SKM-1 treated with dmso at 0.1 percent for 144 hours (cell line): Measurements from ENCODE around the gene CDK14.

ENCODE experiments used
- DNase-seq: peaks from one replicate; lab custom pipeline; 2025; ENCODE audit not compliant: unreplicated experiment; lab: John Stamatoyannopoulos, UW

Gene CDK14

GRCh38 chr7:91181949-91182348 is 585.8 kb downstream of the CDK14 start:
- DNase-seq: no peak

- DNase-seq: no peak
Measured at GRCh38 chr7:91182819-91183764, 587.0 kb downstream of the CDK14 start.

- no peak for DNase-seq
Measured at GRCh38 chr7:91185771-91186170, 589.6 kb downstream of the CDK14 start.

- no peak for DNase-seq
Measured at GRCh38 chr7:91187061-91187460, 590.9 kb downstream of the CDK14 start.

DNA sequence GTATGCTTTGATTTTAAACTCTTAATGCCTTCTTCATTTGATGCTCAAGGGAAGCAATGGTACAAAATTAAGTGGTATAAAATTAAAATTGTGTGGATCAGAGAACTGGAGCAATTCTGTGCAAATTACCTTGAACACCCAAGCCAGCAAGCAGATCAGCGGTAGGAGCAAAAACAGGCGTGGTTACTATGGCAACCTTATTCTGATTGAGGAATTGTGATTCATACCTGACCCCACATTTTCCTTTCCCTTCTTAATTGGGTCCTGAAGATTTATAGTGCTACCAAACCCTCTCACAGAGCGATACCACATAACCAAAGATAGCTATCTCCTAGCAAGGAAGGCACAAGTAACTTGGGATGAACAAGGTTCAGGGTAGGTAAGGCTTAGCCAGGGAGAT is 595.6 kb downstream of the CDK14 start:
- no peak for DNase-seq

- no peak for DNase-seq
Measured at GRCh38 chr7:91193141-91193540, 597.0 kb downstream of the CDK14 start.

DNA sequence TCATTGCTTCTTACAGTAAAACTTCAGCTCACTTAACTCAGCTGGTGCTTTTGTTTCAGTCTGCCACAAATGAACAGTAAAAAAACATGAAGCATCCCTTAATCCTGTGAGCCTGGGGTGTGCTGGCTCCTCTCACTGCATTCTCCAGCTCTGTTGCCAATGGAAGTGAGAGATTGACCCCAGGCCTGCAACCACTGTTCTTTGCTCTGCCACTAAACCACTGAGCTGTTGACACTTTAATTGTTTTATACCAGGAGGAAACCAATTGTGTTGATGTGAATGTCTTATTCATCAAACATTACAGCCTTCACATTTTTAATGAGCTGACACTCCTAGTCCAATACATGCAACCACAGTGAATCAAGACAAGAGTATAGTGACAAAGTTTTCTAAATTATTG is 598.7 kb downstream of the CDK14 start:
- no peak for DNase-seq

GRCh38 chr7:91196058-91196457 is 599.9 kb downstream of the CDK14 start:
- no peak for DNase-seq

GRCh38 chr7:91198371-91198770 is 602.2 kb downstream of the CDK14 start:
- DNase-seq: no peak

DNA sequence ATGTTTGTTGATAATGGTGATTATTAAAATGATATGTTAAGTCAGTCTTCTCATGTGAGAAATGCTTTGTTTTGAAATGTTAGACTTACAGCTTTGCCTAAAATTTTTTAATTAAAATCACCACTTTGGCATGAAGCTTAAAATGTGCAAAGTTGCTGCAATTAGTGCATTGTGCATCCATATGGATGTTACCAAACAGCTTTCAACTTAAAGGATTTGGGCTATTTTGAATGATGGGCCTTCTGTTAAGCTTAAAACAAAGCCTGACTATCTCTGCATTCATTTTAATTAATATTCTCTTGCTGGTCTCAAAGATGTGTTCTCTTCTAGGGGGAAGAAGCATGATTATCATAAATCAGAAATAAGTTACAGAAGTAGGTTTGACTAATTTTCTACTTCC is 603.5 kb downstream of the CDK14 start:
- no peak for DNase-seq

DNA sequence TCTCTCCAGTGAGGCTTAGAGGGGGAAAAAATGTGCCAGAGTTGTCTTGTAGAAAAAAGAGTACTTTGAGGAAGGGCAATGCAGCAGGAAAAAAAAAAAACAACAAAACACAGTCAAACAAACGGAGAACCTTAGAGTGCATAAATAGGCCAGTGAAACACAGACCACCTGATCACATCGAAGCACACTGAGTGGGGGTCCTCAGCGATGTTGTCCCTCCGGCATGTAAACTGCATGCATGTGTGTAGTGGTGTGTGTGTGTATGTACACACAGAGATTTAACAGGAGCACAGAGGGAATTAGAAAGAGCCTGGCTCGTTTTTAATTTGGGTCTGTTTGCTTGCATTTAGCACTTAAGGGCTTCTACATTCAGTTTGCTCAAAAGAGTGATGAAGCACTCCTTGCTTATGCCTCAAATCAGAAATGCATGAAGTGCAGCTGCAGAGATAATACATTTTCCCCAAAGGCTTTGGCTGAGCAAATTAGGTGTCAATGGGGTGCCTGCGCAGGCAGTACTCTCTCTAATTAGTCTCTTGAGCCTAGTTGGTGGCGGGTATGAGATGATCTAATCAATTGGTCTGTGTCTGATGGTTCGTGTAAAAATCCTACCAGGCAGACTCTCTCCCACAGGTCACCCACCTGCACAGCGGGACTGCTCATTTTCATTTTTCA is 605.5 kb downstream of the CDK14 start:
- DNase-seq: no peak

DNA sequence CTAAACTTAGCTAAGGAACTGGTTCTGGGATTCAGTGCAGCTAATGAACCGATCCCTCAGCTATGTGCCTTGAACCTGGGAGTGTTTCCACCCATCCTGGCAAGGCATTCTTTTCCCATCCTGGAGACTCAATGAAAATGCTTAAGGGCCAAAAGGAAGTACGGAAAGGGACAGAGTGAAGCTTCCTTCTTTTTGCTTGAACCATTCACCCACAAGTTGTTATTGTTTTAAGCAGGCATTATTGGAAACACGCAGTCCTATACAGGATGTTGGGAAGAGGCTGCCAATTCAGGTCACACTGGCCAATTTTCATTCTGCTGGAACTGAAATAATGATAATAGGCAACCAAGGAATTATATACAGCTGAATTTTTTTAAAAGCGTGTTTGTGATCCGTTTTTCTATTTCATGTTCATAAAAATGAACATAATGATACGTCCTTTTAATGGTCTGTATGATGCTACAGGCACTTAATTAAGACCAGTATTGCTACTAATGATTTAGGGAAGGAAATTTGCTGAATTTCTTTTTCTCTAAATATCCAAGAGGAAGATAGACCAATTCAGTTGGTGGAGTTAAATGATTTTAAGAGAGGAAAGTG is 610.3 kb downstream of the CDK14 start:
- DNase-seq: no peak

DNA sequence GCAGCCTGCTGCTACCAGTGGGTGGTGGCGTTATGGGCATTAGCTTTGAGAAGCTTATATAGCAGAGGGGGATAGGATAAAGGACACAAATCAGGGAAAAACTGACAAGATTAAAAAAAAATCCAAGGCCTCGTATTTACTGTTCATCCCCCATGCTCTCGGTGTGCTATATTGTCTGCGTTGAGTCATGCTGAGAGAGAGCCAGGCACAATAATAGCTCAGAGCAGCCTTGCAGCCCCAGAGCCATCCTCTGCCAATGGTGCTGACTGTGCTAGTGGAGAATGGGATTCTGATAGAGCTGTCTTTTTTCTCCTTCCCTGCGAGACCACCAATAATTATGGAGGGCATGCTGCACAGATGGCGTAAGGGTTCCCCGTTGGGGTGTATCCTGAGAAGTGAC is 616.5 kb downstream of the CDK14 start:
- no peak for DNase-seq

- no peak for DNase-seq
Measured at GRCh38 chr7:91226411-91226810, 630.3 kb downstream of the CDK14 start.

DNA sequence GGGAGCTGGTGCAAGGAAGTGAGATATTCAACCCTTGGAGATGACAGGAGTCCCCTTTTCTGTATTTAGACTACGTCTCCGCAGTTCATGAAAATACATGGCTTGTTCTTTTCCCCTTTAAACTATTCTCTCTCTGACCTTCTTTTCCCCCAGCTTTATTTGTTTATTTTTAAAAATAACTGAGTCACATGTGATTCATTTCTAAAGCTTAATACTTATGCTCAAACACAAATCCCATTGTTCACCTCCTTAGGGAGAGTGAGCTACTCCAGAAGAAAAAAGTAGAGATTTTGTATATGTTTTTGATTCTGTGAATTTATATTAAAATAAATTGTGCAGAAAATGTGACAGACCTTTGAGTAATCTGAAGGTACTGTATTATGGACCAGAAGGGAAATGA is 632.2 kb downstream of the CDK14 start:
- DNase-seq: no peak

GRCh38 chr7:91228927-91229558 is 632.9 kb downstream of the CDK14 start:
- DNase-seq: no peak

- DNase-seq: no peak
Measured at GRCh38 chr7:91230100-91230499, 634.0 kb downstream of the CDK14 start.

GRCh38 chr7:91230503-91230902 is 634.4 kb downstream of the CDK14 start:
- DNase-seq: no peak

- no peak for DNase-seq
Measured at GRCh38 chr7:91233212-91233611, 637.1 kb downstream of the CDK14 start.

GRCh38 chr7:91235211-91235832 is 639.2 kb downstream of the CDK14 start:
- DNase-seq: no peak

- no peak for DNase-seq
Measured at GRCh38 chr7:91239171-91239604, 643.1 kb downstream of the CDK14 start.
